HG03060 (cell line): ENCODE results near the gene TENM4.
"Not testable (repeated sequence)": the region's sequence is repeated elsewhere in the genome, so short reads cannot be mapped to it uniquely, and the experiment has no call there.

Experiments used
- ATAC-seq: cut with Tn5 transposase; IDR thresholded peaks from one replicate; pipeline ENCODE4 v1.9.1; 2021; ENCODE audit warnings: low read depth, moderate number of reproducible peaks; ENCODE audit not compliant: unreplicated experiment

The TENM4 gene

GRCh38 chr11:79227308-79227707 lies 213.5 kb downstream of the TENM4 start:
- no peak for ATAC-seq

GRCh38 chr11:79226126-79226525 lies 214.7 kb downstream of the TENM4 start:
- no peak for ATAC-seq

DNA sequence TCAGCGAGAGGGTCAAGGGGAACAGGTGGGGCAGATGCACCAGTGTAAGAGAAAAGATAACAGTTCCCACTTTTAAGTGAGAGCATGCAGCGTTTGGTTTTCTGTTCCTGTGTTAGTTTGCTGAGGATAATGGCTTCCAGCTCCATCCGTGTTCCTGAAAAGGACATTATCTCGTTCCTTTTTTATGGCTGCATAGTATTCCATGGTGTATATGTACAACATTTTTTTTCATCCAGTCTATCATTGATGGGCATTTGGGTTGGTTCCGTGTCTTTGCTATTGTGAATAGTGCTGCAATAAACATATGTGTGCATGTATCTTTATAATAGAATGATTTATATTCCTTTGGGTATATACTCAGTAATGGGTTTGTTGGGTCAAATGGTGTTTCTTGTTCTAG lies 218.7 kb downstream of the TENM4 start:
- not testable (repeated sequence) for ATAC-seq

GRCh38 chr11:79221444-79222130 lies 219.2 kb downstream of the TENM4 start:
- ATAC-seq = no peak

GRCh38 chr11:79220171-79220570 lies 220.7 kb downstream of the TENM4 start:
- ATAC-seq = no peak

GRCh38 chr11:79219186-79220045 lies 221.4 kb downstream of the TENM4 start:
- no peak for ATAC-seq

DNA sequence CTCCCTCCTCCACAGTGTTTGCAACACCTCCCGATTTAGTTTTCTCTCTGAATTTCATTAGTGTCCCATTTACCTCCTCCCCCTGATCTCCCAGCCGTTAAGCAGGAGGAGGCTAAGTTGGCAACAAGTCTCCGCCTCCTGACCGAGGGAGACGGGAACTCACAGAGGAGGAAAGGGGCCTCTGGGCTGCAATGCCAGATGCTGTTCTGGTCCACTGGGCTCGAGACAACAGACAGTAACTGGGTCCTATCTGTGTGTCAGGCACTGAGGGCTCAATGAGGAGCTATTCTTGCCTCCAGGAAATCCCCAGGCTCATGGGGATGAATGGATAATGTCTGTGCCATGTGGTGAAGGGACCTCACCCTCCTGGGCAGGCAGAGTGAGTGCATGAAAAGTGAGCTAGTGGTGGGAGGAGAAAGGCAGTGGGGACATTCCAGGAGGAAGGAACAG lies 228.1 kb downstream of the TENM4 start:
- ATAC-seq = no peak

DNA sequence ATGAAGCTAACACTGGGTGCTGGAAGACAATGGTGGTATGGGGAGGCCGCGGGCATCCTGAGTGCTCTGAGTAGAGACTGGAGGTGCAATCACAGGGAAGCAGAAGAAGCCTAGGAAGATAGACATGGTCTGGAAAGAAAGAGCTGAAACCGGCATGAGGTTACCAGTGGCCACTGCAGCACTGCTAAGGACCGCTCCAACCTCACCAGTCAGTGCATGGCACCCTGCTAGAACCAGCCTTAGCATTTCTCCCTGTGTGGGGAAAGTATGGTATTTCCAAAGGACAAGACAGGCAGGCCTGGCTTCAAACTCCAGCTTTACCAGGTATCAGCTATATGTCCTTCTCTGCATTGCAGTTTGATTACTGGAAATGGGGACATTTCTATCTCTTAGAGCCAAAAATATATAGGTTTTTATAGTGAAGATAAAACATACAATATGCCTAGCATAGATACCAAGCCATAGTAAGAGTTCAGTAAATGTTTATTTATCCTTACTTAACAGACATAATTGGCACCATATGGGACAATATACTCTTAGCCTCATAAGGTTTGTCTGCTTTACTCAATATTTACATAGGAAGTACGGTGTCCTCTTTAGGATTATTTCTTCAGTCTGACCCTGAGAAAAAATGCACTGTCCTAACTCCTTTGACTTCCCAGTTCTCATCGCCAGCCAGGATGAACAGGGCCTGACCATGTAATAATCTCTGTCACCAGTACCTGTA lies 231.1 kb downstream of the TENM4 start:
- no peak for ATAC-seq

GRCh38 chr11:79208126-79208525 lies 232.7 kb downstream of the TENM4 start:
- peak; percentile 80 for ATAC-seq

DNA sequence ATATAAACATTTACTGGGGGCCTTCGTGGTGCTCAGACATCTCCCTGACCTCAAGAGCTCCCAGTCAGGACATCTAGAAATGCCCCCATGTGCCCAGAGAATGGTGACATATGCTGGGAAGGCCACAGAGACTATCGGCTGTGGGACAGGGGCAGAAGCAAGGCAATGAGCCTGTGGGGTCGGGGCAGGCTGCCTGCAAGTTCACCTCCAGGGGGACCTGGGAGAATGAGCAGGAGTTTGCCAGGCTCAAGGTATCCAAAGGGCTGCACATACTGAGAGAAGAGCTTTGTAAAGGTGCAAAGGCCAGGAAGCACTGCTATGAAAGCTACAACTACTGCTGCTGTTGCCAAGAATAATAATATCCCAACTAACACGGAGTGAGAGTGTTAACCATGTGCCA lies 233.9 kb downstream of the TENM4 start:
- ATAC-seq = no peak

- no peak for ATAC-seq
These were observed 235.0 kb downstream of the TENM4 start for GRCh38 chr11:79205786-79206185.

DNA sequence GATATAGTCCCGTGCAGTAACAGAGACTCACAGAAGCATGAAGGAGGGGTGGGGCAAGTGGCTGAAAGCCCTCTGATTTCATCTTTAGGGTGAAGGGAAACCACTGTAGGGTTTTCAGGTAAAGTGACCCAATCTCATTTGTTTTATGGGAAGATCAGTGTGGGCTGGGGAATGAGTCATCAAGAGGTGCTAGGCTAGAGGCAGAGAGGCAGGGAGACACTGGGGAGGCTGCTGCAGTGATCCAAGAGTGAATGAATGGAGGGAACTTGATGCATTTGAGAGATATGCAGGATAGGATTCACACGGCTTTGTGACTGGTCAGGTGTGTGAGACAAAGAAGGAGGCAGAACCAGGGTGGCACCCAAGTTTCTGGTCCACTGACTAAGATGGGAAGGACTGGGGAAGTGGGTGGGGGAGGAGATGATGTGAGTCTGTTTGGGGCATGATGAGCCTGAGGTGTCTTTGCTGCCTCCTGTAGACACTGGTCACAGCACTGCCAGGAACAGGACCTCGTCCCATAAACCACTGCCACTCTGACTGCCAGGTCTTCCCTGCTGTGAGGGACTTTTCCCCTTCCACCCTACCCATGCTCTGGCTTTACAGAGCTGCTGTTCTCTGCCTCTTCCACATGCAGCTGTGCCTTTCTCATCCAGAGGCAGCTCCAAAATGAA lies 239.0 kb downstream of the TENM4 start:
- peak; percentile 50 for ATAC-seq

DNA sequence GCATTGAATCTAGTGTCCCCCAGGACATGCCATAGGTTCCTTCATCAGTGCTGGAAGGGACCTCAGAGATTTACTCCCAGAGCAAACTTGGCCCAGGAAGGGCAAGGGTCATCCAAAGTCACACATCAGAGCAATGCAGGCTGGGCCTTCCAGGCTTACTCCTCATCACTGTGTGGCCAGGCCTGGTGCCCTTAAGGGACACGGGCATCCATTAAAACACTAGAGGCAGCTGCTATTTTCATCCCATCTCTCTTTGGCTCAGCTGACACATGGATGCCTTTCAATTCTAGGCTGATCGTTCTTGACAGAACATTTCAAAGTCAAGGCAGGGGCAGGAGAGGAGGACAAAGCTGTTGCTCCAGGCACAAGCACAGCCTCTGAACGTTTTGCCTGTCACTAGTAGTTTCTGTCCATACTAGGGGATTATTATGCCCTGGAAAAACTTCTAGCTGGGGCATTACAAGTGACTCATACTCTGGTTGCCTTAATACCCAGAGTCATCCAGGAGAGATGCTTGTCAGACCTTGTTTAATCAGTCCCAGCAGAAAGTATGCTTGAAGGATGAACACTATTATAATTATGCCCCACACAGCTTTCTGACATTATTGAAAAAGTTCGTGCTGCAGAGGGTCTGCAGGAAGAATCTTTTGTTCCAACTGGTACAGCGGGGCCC lies 240.3 kb downstream of the TENM4 start:
- no peak for ATAC-seq

DNA sequence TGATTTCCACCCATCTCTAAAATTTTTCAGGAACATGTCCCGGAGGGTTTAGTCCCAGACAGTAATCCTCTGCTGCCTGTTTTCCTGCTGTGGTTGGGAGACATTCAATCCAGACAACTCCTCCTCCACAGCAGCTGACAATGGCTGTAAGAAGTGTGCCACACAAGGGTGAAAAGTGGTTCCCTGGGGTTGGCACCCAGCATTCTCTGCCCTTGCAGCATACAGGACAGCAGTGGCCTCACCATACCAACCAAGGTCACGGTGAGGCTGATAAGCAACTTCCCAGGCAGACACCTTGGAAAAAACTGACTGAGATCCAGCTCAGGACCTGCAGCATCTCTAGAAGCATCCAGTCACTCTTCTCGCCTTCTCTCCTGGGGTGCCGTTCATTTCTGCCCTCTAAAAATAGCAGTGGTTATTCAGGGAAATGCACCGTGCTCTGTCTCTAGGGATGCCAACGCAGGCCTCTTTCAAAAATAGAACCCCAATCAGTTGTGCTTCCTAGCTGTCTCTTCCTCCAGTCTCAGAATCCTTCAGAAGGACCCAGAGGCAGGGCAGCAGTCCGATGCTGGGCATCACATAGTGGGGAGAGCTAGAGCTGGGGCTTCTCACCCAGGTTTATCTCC lies 241.0 kb downstream of the TENM4 start:
- ATAC-seq = no peak

DNA sequence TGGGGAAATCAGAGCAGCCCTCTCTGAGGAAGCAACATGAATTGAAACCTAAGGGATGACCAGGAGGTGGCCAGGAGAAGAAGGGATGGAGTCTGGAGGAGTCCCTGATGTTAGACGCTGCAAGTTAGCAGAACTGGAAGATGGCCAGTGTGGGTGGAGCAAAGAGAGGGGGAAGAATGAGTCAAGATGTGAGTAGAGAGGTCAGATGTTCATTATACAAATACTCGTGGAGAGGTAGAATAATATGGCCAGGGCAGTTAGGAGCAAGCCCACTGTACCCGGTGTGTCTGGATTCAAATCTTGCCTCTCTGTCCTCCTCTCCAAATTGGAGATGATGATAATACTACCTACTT lies 242.0 kb downstream of the TENM4 start:
- ATAC-seq = no peak

GRCh38 chr11:79198203-79198897 lies 242.5 kb downstream of the TENM4 start:
- no peak for ATAC-seq

GRCh38 chr11:79196950-79197349 lies 243.9 kb downstream of the TENM4 start:
- ATAC-seq = no peak

DNA sequence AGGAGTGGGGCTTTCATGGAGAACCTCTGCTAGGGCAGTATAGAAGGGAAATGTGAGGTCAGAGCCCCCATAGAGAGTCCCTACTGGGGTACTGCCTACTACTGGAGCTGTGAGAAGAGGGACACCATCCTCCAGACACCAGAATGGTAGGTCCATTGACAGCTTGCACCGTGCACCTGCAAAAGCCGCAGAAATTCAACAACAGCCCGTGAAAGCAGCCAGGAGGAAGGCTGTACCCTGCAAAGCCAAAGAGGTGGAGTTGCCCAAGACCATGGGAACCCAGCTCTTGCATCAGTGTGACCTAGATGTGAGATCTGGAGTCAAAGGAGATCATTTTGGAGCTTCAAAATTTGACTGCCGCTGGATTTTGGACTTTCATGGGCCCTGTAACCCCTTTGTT lies 245.6 kb downstream of the TENM4 start:
- ATAC-seq = no peak

DNA sequence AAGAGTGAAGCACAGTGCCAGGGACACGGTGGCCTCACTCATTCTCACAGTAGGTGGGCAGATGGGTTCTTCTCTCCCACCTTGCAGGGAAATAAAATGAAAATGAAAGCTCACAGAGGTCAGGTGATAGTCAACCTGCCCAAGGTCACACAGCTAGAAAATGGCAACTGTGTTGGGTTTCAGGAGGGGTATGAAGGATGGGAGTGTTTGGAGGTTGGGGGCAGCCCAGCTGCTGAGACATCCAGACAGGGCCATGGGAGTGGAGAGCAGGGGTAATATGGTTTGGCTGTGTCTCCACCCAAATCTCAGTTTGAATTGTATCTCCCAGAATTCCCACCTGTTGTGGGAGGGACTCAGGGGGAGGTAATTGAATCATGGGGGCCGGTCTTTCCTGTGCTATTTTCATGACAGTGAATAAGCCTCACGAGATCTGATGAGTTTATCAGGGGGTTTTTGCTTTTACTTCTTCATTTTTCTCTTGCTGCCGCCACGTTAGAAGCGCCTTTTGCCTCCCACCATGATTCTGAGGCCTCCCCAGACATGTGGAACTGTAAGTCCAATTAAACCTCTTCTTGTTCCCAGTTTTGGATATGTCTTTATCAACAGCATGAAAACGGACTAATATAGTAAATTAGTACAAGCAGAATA lies 247.0 kb downstream of the TENM4 start:
- ATAC-seq = no peak
